Mesendoderm (in vitro differentiated cells): ENCODE data around the gene EMX2.

Experiments
- DNase-seq: peaks from one replicate; pipeline ENCODE4 v3.0.0; 2013
- H2AK5ac ChIP-seq: 2 replicates; pipeline ENCODE4 v1.6.1; 2013; ENCODE audit warnings: low read length, inconsistent platforms
- H2BK120ac ChIP-seq: 2 replicates; pipeline ENCODE4 v1.6.1; 2013; ENCODE audit warnings: low read depth, mild to moderate bottlenecking, low read length, moderate library complexity, mixed read lengths
- H2BK15ac ChIP-seq: replicated peaks from 2 replicates; pipeline ENCODE4 v1.6.1; 2013; ENCODE audit warnings: low read depth, mild to moderate bottlenecking, moderate library complexity
- H2BK5ac ChIP-seq: 2 replicates; pipeline ENCODE4 v1.6.1; 2013; ENCODE audit warnings: low read length, inconsistent platforms
- H3K18ac ChIP-seq: 2 replicates; pipeline ENCODE4 v1.6.1; 2013; ENCODE audit warnings: mild to moderate bottlenecking, low read length, mixed read lengths
- H3K23ac ChIP-seq: one replicate; pipeline ENCODE4 v1.6.1; 2013; ENCODE audit warnings: low read length
- H3K27ac ChIP-seq: 2 replicates; pipeline ENCODE4 v1.5.1; 2013; ENCODE audit warnings: low read depth, mild to moderate bottlenecking, inconsistent platforms, low read length, moderate library complexity
- H3K27me3 ChIP-seq: 2 replicates; pipeline ENCODE4 v1.6.1; 2013; ENCODE audit warnings: low read length, control low read depth, mild to moderate bottlenecking, inconsistent platforms; ENCODE audit not compliant: insufficient read depth, poor library complexity
- H3K36me3 ChIP-seq: 2 replicates; pipeline ENCODE4 v1.6.1; 2013; ENCODE audit warnings: low read length, inconsistent platforms; ENCODE audit not compliant: control insufficient read depth, insufficient read depth
- H3K4ac ChIP-seq: one replicate; pipeline ENCODE4 v1.6.1; 2013; ENCODE audit warnings: low read depth, mild to moderate bottlenecking, low read length, moderate library complexity
- H3K4me1 ChIP-seq: 2 replicates; pipeline ENCODE4 v1.6.1; 2013; ENCODE audit warnings: low read depth, low read length, inconsistent platforms; ENCODE audit not compliant: control insufficient read depth
- H3K4me2 ChIP-seq: 2 replicates; pipeline ENCODE4 v1.6.1; 2013; ENCODE audit warnings: low read length
- H3K4me3 ChIP-seq: 2 replicates; pipeline ENCODE4 v1.5.1; 2013; ENCODE audit warnings: mild to moderate bottlenecking, low read length
- H3K56ac ChIP-seq: one replicate; pipeline ENCODE4 v1.6.1; 2013; ENCODE audit warnings: low read length
- H3K79me1 ChIP-seq: 2 replicates; pipeline ENCODE4 v1.6.1; 2013; ENCODE audit warnings: low read length, inconsistent platforms
- H3K79me2 ChIP-seq: 2 replicates; pipeline ENCODE4 v1.6.1; 2013; ENCODE audit warnings: mild to moderate bottlenecking, low read length; ENCODE audit not compliant: control insufficient read depth, insufficient read depth
- H3K9ac ChIP-seq: 2 replicates; pipeline ENCODE4 v1.6.1; 2013; ENCODE audit warnings: low read length, inconsistent platforms
- H4K5ac ChIP-seq: one replicate; pipeline ENCODE4 v1.6.1; 2013; ENCODE audit warnings: low read length
- H4K8ac ChIP-seq: one replicate; pipeline ENCODE4 v1.6.1; 2013; ENCODE audit warnings: low read depth, mild to moderate bottlenecking, control low read depth, low read length, moderate library complexity
- WGBS: extraction: QIAGEN DNeasy Blood & Tissue Kit; methylation state at CpG from one replicate; pipeline ENCODE4 v1.1.7; 2013; ENCODE audit warnings: low lambda C conversion rate, missing lambda C conversion rate; ENCODE audit not compliant: insufficient coverage; ENCODE audit errors: extremely low coverage; 5-methylcytosine and 5-hydroxymethylcytosine counted together

EMX2 gene

DNA sequence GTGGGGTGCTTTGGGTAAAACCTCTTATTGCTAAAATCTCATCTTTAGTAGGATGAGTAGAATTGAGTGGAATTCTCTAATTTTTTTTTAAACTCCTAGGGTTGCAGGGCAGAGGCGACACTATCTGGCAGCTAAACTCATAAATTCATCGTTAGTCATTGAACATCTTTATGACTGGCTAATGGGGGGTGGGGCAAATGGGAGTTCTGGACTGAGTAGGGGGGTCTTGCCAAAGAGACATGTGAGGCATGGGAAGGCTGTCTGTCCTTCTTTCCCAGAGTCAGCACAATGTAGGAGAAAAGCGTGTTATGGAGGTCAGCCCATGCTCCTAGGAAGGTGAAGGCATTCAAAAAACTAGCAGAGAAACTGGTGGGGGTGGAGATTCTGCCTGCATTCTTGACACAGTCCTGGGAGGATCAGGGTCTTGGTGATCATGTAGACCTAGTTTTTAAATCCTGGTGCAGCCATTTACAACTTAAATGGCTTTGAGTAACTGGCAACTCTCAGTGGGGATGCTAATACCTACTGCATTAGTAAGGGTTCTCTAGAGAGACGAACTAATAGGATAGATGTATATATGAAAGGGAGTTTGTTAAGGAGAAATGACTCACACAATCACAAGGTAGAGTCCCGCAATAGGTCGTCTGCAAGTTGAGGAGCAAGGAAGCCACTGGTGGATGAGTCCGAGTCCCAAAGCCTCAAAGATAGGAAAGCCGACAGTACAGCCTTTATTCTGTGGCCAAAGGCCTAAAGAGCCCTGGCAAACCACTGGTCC, 47.7 kb downstream of the EMX2 start:
- no peak overlapping the region for H3K18ac ChIP-seq
- H4K8ac ChIP-seq, result no peak overlapping the region
- H3K9ac ChIP-seq, result no peak overlapping the region
- no peak overlapping the region for H3K23ac ChIP-seq
- no peaks in the 10 kb centered on the region for H3K79me2 ChIP-seq
- no peak overlapping the region for H3K4ac ChIP-seq
- DNase-seq, result peak; percentile 8
- H2BK15ac ChIP-seq, result no peak overlapping the region
- H3K4me1 ChIP-seq, result no peaks in the 10 kb centered on the region
- H3K36me3 ChIP-seq, result no peaks in the 10 kb centered on the region
- no CpG with 5 or more reads among the region's 8 CpGs for WGBS
- H4K5ac ChIP-seq, result no peak overlapping the region
- H3K79me1 ChIP-seq, result no peaks in the 10 kb centered on the region
- no peak overlapping the region for H3K27ac ChIP-seq
- H3K4me3 ChIP-seq, result no peak overlapping the region
- no peak overlapping the region for H2BK120ac ChIP-seq
- H2AK5ac ChIP-seq, result no peak overlapping the region
- no peaks in the 10 kb centered on the region for H3K27me3 ChIP-seq
- H3K4me2 ChIP-seq, result no peak overlapping the region
- H3K56ac ChIP-seq, result no peak overlapping the region
- no peak overlapping the region for H2BK5ac ChIP-seq

DNA sequence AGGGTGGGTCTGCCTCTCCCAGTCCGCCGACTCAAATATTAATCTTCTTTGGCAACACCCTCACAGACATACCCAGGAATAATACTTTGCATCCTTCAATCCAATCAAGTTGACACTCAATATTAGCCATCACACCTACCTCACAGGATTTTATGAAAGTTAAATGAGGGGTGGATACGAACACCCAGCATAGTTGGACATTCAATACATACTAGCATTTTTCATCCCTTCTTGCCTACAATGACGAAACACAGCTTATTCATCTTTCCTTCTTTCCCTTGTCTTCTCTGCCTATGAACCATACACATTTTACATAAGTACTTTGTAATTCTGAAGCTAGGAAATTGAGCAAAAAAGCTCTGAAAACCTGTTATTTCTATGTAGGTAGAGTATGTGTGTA, 48.5 kb downstream of the EMX2 start:
- no peaks in the 10 kb centered on the region for H3K79me2 ChIP-seq
- no peak overlapping the region for H4K8ac ChIP-seq
- no peak overlapping the region for H3K4me2 ChIP-seq
- no peak overlapping the region for H3K4me3 ChIP-seq
- H3K79me1 ChIP-seq, result no peaks in the 10 kb centered on the region
- H3K56ac ChIP-seq, result no peak overlapping the region
- H3K27me3 ChIP-seq, result no peaks in the 10 kb centered on the region
- WGBS, result no CpG with 5 or more reads among the region's 4 CpGs
- no peak overlapping the region for H3K18ac ChIP-seq
- no peak overlapping the region for H4K5ac ChIP-seq
- no peak overlapping the region for H2AK5ac ChIP-seq
- H3K23ac ChIP-seq, result no peak overlapping the region
- H3K36me3 ChIP-seq, result no peaks in the 10 kb centered on the region
- H3K9ac ChIP-seq, result no peak overlapping the region
- H3K27ac ChIP-seq, result no peak overlapping the region
- no peak overlapping the region for H2BK120ac ChIP-seq
- H3K4ac ChIP-seq, result no peak overlapping the region
- H2BK5ac ChIP-seq, result no peak overlapping the region
- H3K4me1 ChIP-seq, result no peaks in the 10 kb centered on the region
- no peak for DNase-seq
- no peak overlapping the region for H2BK15ac ChIP-seq

DNA sequence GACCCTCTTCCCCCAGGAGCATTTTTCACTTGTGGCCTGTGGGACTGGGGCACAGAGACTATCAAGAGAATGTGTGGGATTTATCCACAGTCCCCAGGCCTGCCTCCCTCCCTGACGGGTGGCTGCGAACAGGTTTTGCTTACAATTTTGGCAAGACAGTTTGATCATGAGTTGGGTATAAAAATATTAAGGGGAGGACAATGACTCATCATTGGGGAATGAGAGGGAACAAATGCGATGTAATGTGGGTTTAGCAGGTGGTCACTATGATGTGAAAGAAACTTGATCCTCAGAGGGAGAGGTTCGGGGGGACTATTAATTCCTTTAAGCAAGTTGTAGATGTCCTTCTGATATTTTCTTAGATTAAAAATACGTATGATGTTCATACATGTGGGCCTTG, 52.2 kb downstream of the EMX2 start:
- DNase-seq, result no peak
- H3K27ac ChIP-seq, result no peak overlapping the region
- H3K4me1 ChIP-seq, result no peaks in the 10 kb centered on the region
- H2BK15ac ChIP-seq, result no peak overlapping the region
- H3K4me2 ChIP-seq, result no peak overlapping the region
- no CpG with 5 or more reads among the region's 5 CpGs for WGBS
- H3K56ac ChIP-seq, result no peak overlapping the region
- H3K79me2 ChIP-seq, result no peaks in the 10 kb centered on the region
- H4K8ac ChIP-seq, result no peak overlapping the region
- H3K18ac ChIP-seq, result no peak overlapping the region
- H2AK5ac ChIP-seq, result no peak overlapping the region
- H4K5ac ChIP-seq, result no peak overlapping the region
- no peaks in the 10 kb centered on the region for H3K36me3 ChIP-seq
- no peaks in the 10 kb centered on the region for H3K79me1 ChIP-seq
- H3K4me3 ChIP-seq, result no peak overlapping the region
- no peak overlapping the region for H2BK120ac ChIP-seq
- no peak overlapping the region for H3K4ac ChIP-seq
- H3K9ac ChIP-seq, result no peak overlapping the region
- no peak overlapping the region for H3K23ac ChIP-seq
- H2BK5ac ChIP-seq, result no peak overlapping the region
- no peaks in the 10 kb centered on the region for H3K27me3 ChIP-seq

DNA sequence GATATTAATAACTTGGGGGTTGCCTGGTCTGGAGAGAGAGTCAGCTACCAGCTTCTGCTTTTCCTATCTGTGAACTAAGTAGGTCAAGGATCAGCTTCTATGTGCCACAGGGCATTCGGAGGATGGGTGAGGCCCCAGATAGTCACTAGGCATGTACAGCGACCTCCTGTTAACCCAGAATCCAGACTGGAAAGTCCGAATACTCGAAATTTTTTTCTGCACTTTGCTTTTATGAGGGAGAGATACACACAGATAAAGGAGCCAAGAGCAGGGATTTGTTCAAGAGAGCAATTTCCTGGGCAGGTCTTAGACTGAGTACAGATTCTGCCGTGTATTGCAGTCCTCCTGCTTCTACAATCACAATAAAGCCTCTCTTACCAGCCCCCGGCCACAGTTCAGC, 54.2 kb downstream of the EMX2 start:
- DNase-seq, result no peak
- Histone ChIP-seq H3K27me3 (no peaks in the 10 kb centered on the region), H3K4ac (no peak overlapping the region), H4K8ac (no peak overlapping the region), H2BK5ac (no peak overlapping the region), H3K56ac (no peak overlapping the region), H3K4me3 (no peak overlapping the region), H4K5ac (no peak overlapping the region), H3K9ac (no peak overlapping the region), H3K4me2 (no peak overlapping the region), H3K18ac (no peak overlapping the region), H3K27ac (no peak overlapping the region), H2BK120ac (no peak overlapping the region), H3K79me1 (no peaks in the 10 kb centered on the region), H3K79me2 (no peaks in the 10 kb centered on the region), H2AK5ac (no peak overlapping the region), H2BK15ac (no peak overlapping the region), H3K36me3 (no peaks in the 10 kb centered on the region), H3K23ac (no peak overlapping the region), H3K4me1 (no peaks in the 10 kb centered on the region)
- WGBS, result no CpG with 5 or more reads among the region's 6 CpGs

DNA sequence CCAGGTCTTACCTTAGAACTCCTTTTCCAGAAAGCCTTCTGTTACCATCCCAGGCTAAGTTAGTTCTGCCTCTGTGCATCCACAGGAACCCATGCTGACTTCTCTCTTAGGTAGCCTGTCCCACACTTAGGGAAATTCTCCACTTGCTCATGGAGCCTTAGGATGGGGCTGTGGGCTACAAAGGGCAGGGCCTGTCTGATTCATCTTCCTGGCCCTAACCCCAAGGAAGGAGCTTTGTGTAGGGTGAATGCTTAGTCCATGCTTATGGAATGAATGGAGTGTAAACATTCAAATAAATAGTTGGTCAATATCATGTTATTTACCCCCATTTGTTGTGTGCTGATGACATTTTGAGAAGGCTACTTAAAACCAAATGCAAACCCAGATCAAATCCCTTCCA, 54.7 kb downstream of the EMX2 start:
- Histone ChIP-seq H4K8ac (no peak overlapping the region), H3K27me3 (no peaks in the 10 kb centered on the region), H2BK5ac (no peak overlapping the region), H2AK5ac (no peak overlapping the region), H3K79me2 (no peaks in the 10 kb centered on the region), H4K5ac (no peak overlapping the region), H3K27ac (no peak overlapping the region), H3K23ac (no peak overlapping the region), H3K4ac (no peak overlapping the region), H2BK120ac (no peak overlapping the region), H3K4me3 (no peak overlapping the region), H2BK15ac (no peak overlapping the region), H3K4me2 (no peak overlapping the region), H3K18ac (no peak overlapping the region), H3K56ac (no peak overlapping the region), H3K4me1 (no peaks in the 10 kb centered on the region), H3K9ac (no peak overlapping the region), H3K79me1 (no peaks in the 10 kb centered on the region), H3K36me3 (no peaks in the 10 kb centered on the region)
- no peak for DNase-seq
